ENCODE measurements around the gene PTPN18. TPM values are rescaled to one million over a fixed set of nuclear protein-coding genes. Genes with fewer than 3 reads are reported as not detected.

PTPN18 gene, protein sequence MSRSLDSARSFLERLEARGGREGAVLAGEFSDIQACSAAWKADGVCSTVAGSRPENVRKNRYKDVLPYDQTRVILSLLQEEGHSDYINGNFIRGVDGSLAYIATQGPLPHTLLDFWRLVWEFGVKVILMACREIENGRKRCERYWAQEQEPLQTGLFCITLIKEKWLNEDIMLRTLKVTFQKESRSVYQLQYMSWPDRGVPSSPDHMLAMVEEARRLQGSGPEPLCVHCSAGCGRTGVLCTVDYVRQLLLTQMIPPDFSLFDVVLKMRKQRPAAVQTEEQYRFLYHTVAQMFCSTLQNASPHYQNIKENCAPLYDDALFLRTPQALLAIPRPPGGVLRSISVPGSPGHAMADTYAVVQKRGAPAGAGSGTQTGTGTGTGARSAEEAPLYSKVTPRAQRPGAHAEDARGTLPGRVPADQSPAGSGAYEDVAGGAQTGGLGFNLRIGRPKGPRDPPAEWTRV
- 16.3 TPM for total RNA-seq (ENCODE audit: unreplicated experiment)
- long read RNA-seq, partial matches to known transcripts: 0 of 5 reads
- long read RNA-seq, other reads (novel, unspliced or antisense): 3 of 5 reads

DNA sequence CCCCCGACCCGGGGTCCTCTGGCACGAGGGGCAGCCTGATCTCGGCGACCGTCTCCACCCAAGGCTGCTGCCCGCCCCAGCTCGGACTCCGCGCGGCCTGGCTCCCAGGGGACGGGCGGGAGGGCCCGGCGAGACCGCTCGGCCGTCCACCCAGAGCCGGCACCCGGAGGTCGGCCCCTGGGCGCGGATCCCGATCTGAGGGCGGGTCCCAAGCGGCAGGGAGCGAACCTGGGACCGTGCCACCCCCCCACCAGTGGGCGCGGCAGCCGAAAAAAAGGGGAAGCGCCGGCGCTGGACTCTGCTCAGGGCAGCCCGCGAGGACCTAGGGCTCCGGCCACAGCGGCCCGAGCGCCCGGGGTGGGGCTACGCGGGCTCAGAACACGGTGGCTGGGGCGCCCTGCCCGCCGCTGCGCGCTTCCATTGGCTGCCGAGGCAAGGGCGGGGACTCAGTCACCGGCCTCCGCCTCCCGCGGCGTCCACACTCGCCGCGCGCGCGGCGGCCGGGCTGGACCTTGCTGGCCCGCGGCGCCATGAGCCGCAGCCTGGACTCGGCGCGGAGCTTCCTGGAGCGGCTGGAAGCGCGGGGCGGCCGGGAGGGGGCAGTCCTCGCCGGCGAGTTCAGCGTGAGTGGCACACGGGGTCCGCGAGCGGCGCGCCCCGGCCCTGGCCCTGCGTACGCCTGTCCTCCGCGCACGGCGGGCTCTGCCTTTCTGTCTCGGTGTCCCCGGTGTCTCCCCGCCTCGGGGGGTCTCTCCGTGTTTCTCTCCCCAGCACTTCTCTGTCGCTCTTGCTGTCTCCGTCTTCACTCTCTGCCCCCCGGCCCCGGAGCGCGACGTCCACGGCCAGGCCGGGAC lies at the start of gene PTPN18:
Gene PTPN18 (plus strand): TSS at position 479 of the 854 bp plus-strand sequence. CDS start 52 bp downstream, at position 531.
- Mint-ChIP-seq H3K4me1 (ENCODE audit: unreplicated experiment) (peaks cover 26% of the 10 kb centered on the region), H3K27ac (ENCODE audit: unreplicated experiment) (peak within 1 kb of the TSS; percentile 52), H3K27me3 (ENCODE audit: unreplicated experiment) (peaks cover 22% of the 10 kb centered on the region), H3K36me3 (ENCODE audit: low read depth, unreplicated experiment) (peaks cover 5% of the 10 kb centered on the region), H3K4me3 (ENCODE audit: unreplicated experiment) (peak within 1 kb of the TSS; percentile 86), H3K9me3 (ENCODE audit: unreplicated experiment) (no peaks in the 10 kb centered on the region)
- peak; percentile 79 for DNase-seq (ENCODE audit: low spot score)
- TF ChIP-seq, protein P1, sequence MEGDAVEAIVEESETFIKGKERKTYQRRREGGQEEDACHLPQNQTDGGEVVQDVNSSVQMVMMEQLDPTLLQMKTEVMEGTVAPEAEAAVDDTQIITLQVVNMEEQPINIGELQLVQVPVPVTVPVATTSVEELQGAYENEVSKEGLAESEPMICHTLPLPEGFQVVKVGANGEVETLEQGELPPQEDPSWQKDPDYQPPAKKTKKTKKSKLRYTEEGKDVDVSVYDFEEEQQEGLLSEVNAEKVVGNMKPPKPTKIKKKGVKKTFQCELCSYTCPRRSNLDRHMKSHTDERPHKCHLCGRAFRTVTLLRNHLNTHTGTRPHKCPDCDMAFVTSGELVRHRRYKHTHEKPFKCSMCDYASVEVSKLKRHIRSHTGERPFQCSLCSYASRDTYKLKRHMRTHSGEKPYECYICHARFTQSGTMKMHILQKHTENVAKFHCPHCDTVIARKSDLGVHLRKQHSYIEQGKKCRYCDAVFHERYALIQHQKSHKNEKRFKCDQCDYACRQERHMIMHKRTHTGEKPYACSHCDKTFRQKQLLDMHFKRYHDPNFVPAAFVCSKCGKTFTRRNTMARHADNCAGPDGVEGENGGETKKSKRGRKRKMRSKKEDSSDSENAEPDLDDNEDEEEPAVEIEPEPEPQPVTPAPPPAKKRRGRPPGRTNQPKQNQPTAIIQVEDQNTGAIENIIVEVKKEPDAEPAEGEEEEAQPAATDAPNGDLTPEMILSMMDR (IDR thresholded peaks at IDR 0.05; ENCODE audit: unreplicated experiment): peak; percentile 46

DNA sequence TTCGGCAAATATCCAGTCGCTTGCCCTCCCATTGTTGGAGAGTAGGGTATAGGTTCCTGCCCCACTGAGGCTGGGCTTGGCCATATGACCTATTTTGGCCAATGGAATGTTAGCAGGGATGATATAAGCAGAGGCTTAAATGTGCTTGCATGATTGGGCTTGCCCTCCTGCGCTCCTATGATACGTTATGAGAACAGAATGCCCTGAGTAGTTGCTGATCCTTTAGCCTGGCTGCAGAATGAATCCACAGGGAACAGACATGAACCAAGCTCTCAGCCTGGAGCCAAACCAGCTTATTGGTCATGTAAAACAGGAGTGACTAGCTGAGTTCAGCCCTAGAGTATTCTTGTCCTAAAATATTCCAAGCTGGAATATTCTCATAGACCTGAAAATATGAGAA lies 48.0 kb upstream of the PTPN18 start:
- TF ChIP-seq, protein P1 (IDR thresholded peaks at IDR 0.05; ENCODE audit: unreplicated experiment): no peak

GRCh38 chr2:130310881-130311280 lies 45.0 kb upstream of the PTPN18 start:
- H3K4me1 Mint-ChIP-seq (ENCODE audit: unreplicated experiment): no peaks in the 10 kb centered on the region
- peaks cover 10% of the 10 kb centered on the region for H3K27me3 Mint-ChIP-seq (ENCODE audit: unreplicated experiment)
- H3K27ac Mint-ChIP-seq (ENCODE audit: unreplicated experiment): no peak overlapping the region
- H3K36me3 Mint-ChIP-seq (ENCODE audit: low read depth, unreplicated experiment): peaks cover 7% of the 10 kb centered on the region
- H3K4me3 Mint-ChIP-seq (ENCODE audit: unreplicated experiment): no peak overlapping the region
- no peak for DNase-seq (ENCODE audit: low spot score)
- no peaks in the 10 kb centered on the region for H3K9me3 Mint-ChIP-seq (ENCODE audit: unreplicated experiment)
- TF ChIP-seq, protein P1 (IDR thresholded peaks at IDR 0.05; ENCODE audit: unreplicated experiment): no peak

More for the DNA sequence above, 48.0 kb upstream of the PTPN18 start:
- Mint-ChIP-seq H3K36me3 (ENCODE audit: low read depth, unreplicated experiment) (peaks cover 7% of the 10 kb centered on the region), H3K4me3 (ENCODE audit: unreplicated experiment) (no peak overlapping the region), H3K9me3 (ENCODE audit: unreplicated experiment) (no peaks in the 10 kb centered on the region), H3K27ac (ENCODE audit: unreplicated experiment) (no peak overlapping the region), H3K27me3 (ENCODE audit: unreplicated experiment) (peaks cover 4% of the 10 kb centered on the region), H3K4me1 (ENCODE audit: unreplicated experiment) (no peaks in the 10 kb centered on the region)
- no peak for DNase-seq (ENCODE audit: low spot score)

- TF ChIP-seq, protein P1 (IDR thresholded peaks at IDR 0.05; ENCODE audit: unreplicated experiment): no peak
- DNase-seq (ENCODE audit: low spot score): no peak
- Mint-ChIP-seq H3K27me3 (ENCODE audit: unreplicated experiment) (peaks cover 6% of the 10 kb centered on the region), H3K9me3 (ENCODE audit: unreplicated experiment) (no peaks in the 10 kb centered on the region), H3K36me3 (ENCODE audit: low read depth, unreplicated experiment) (no peaks in the 10 kb centered on the region), H3K27ac (ENCODE audit: unreplicated experiment) (no peak overlapping the region), H3K4me3 (ENCODE audit: unreplicated experiment) (no peak overlapping the region), H3K4me1 (ENCODE audit: unreplicated experiment) (no peaks in the 10 kb centered on the region)
Measured at GRCh38 chr2:130313812-130314334, 42.0 kb upstream of the PTPN18 start.

Measured in endothelial cell (in vitro differentiated cells).